Measurements from ENCODE around the gene SPHK2. TPM values are rescaled to one million over a fixed set of nuclear protein-coding genes. Genes with fewer than 3 reads are reported as not detected.

Gene SPHK2
- total RNA-seq (10 to 100 TPM; 14.1 to 15.3 TPM), total RNA-seq (6.8 to 45.0 (median 20.4) reads per million in 172 experiments)
- 8.4 TPM for polyA plus RNA-seq (2013, experiment 1 of 2)
- polyA plus RNA-seq (2013, experiment 2 of 2): 11.9 TPM

GRCh38 chr19:48618916-48619691, at the start of gene SPHK2, which contains the start of gene RPL18:
SPHK2 (plus strand) TSS chr19:48619506; CDS start chr19:48620515, 1,009 bp downstream.
RPL18 (minus strand) TSS chr19:48619178; CDS start chr19:48619143, 35 bp downstream.
- Histone ChIP-seq H3K27me3 (ENCODE audit: control insufficient read depth in 1 of 2, insufficient read depth in 2 of 2, low read length in 2 of 2) (no peaks in the 10 kb centered on the region), H3K4me3 (ENCODE audit: low read length) (peak within 1 kb of the TSS; percentile 94), H3K4me1 (ENCODE audit: insufficient read depth, low read length) (peaks cover 64% of the 10 kb centered on the region), H3K36me3 (ENCODE audit: insufficient read depth, low read length) (peaks cover 34% of the 10 kb centered on the region), H3K9me3 (ENCODE audit: control insufficient read depth in 1 of 2, insufficient read depth in 1 of 2, low read length in 2 of 2) (no peaks in the 10 kb centered on the region), H3K27ac (ENCODE audit: low read depth in 1 of 2, low read length in 2 of 2) (peak within 1 kb of the TSS; percentile 76 to 89)
- peak within 1 kb of the TSS; percentile 98 for H3K4me3 Mint-ChIP-seq
- DNase-seq: peak; percentile 89 to 99 (median 95)
- POLR2A ChIA-PET: interaction anchor here (0.6 to 3.9 kb wide), 31 partner anchors 9 to 1148 kb away, joined by 3 to 45 read pairs (median 5); partner anchors contain the start of genes AP2A1, CA11, DBP and EMP3
- peak within 1 kb of the TSS; percentile 97 for H3K27ac Mint-ChIP-seq
- H3K36me3 Mint-ChIP-seq (ENCODE audit: low read depth): peaks cover 70% of the 10 kb centered on the region
- TF ChIP-seq CTCF (IDR thresholded peaks at IDR 0.05): no peak
- peaks cover 58% of the 10 kb centered on the region for H3K4me1 Mint-ChIP-seq (ENCODE audit: low read depth)
- no peaks in the 10 kb centered on the region for H3K27me3 Mint-ChIP-seq
- intact Hi-C loops (cut with DNase I, micrococcal nuclease): loop anchor here (1.0 to 5.0 kb wide), 4 partner anchors 15 to 287 kb away; partner anchors contain the start of gene DBP (in 1 of the 2)
- H3K9me3 Mint-ChIP-seq: no peaks in the 10 kb centered on the region
- CTCF ChIA-PET: interaction anchor here (0.6 to 1.5 kb wide), 8 partner anchors 10 to 454 kb away, joined by 3 to 5 read pairs (median 4); partner anchors contain the start of genes CA11 and RUVBL2
- ATAC-seq (ENCODE audit: poor library complexity): peak; percentile 67

GRCh38 chr19:48569814-48570213, 49.5 kb upstream of the SPHK2 start:
- intact Hi-C loops (cut with DNase I, micrococcal nuclease): no loop called here
- Mint-ChIP-seq H3K27ac (no peak overlapping the region), H3K9me3 (no peaks in the 10 kb centered on the region), H3K4me1 (ENCODE audit: low read depth) (no peaks in the 10 kb centered on the region), H3K36me3 (ENCODE audit: low read depth) (no peaks in the 10 kb centered on the region), H3K27me3 (peaks cover 12% of the 10 kb centered on the region), H3K4me3 (no peak overlapping the region)
- CTCF ChIA-PET: no interaction called here
- Histone ChIP-seq H3K9me3 (ENCODE audit: control insufficient read depth in 1 of 2, insufficient read depth in 1 of 2, low read length in 2 of 2) (no peaks in the 10 kb centered on the region), H3K27ac (ENCODE audit: low read depth in 1 of 2, low read length in 2 of 2) (no peak overlapping the region), H3K4me3 (ENCODE audit: low read length) (no peak overlapping the region), H3K27me3 (ENCODE audit: control insufficient read depth in 1 of 2, insufficient read depth in 2 of 2, low read length in 2 of 2) (peaks cover 0 to 5% of the 10 kb centered on the region in 2 experiments), H3K4me1 (ENCODE audit: insufficient read depth, low read length) (peaks cover 3% of the 10 kb centered on the region), H3K36me3 (ENCODE audit: insufficient read depth, low read length) (no peaks in the 10 kb centered on the region)
- no peak for DNase-seq
- no peak for ATAC-seq (ENCODE audit: poor library complexity)
- no peak for TF ChIP-seq CTCF (IDR thresholded peaks at IDR 0.05)
- POLR2A ChIA-PET: no interaction called here

- ChIA-PET CTCF (interaction anchor here (0.7 kb wide), 1 partner anchor 66 kb away, joined by 3 read pairs; no protein-coding TSS in a partner anchor), POLR2A (no interaction called here)
- Histone ChIP-seq H3K27ac (ENCODE audit: low read depth in 1 of 2, low read length in 2 of 2) (no peak overlapping the region), H3K9me3 (ENCODE audit: control insufficient read depth in 1 of 2, insufficient read depth in 1 of 2, low read length in 2 of 2) (no peaks in the 10 kb centered on the region), H3K4me1 (ENCODE audit: insufficient read depth, low read length) (peaks cover 4% of the 10 kb centered on the region), H3K36me3 (ENCODE audit: insufficient read depth, low read length) (no peaks in the 10 kb centered on the region), H3K4me3 (ENCODE audit: low read length) (no peak overlapping the region), H3K27me3 (ENCODE audit: control insufficient read depth in 1 of 2, insufficient read depth in 2 of 2, low read length in 2 of 2) (peaks cover 0 to 5% of the 10 kb centered on the region in 2 experiments)
- H3K36me3 Mint-ChIP-seq (ENCODE audit: low read depth): no peaks in the 10 kb centered on the region
- no peaks in the 10 kb centered on the region for H3K4me1 Mint-ChIP-seq (ENCODE audit: low read depth)
- intact Hi-C loops (cut with DNase I, micrococcal nuclease): no loop called here
- DNase-seq: no peak
- H3K9me3 Mint-ChIP-seq: no peaks in the 10 kb centered on the region
- no peak overlapping the region for H3K27ac Mint-ChIP-seq
- ATAC-seq (ENCODE audit: poor library complexity): no peak
- no peak for TF ChIP-seq CTCF (IDR thresholded peaks at IDR 0.05)
- peaks cover 12% of the 10 kb centered on the region for H3K27me3 Mint-ChIP-seq
- no peak overlapping the region for H3K4me3 Mint-ChIP-seq
These were observed 47.7 kb upstream of the SPHK2 start for GRCh38 chr19:48571378-48572162.

Measured in CD4-positive, alpha-beta T cell (primary cell).